WI38 (cell line): ENCODE measurements around the gene STRA8.
A peak's percentile ranks its signal among the peaks of the same experiment; 100 is the strongest.

Experiments
- H3K4me3 ChIP-seq: 2 replicates; pipeline ENCODE4 v1.5.1; 2011; ENCODE audit warnings: low read depth, mild to moderate bottlenecking, control low read depth, low read length
- CTCF ChIP-seq: IDR thresholded peaks from 2 replicates; pipeline ENCODE4 v1.5.1; 2012; ENCODE audit warnings: low read depth, mild to moderate bottlenecking, control low read depth, low read length

The STRA8 gene

GRCh38 chr7:135205850-135206249 is 27.8 kb upstream of the STRA8 start:
- H3K4me3 ChIP-seq, result no peak overlapping the region
- no peak for TF ChIP-seq CTCF

GRCh38 chr7:135206941-135207391 is 26.7 kb upstream of the STRA8 start:
- no peak overlapping the region for H3K4me3 ChIP-seq
- TF ChIP-seq CTCF, result no peak

- H3K4me3 ChIP-seq, result no peak overlapping the region
- TF ChIP-seq CTCF, result no peak
These were observed 26.1 kb upstream of the STRA8 start for GRCh38 chr7:135207406-135208101.

- H3K4me3 ChIP-seq, result no peak overlapping the region
These were observed 25.4 kb upstream of the STRA8 start for GRCh38 chr7:135208102-135208793.

GRCh38 chr7:135209225-135209834 is 24.3 kb upstream of the STRA8 start:
- no peak for TF ChIP-seq CTCF
- no peak overlapping the region for H3K4me3 ChIP-seq

More at GRCh38 chr7:135208102-135208793, 25.4 kb upstream of the STRA8 start:
- TF ChIP-seq CTCF, result no peak

- TF ChIP-seq CTCF, result no peak
- peak overlapping the region; percentile 85 for H3K4me3 ChIP-seq
These were observed 22.8 kb upstream of the STRA8 start for GRCh38 chr7:135210888-135211178.
